HCT116 (cell line): ENCODE data around the gene NCAPH2.

ENCODE experiments used
- CBX3 ChIP-seq: IDR thresholded peaks from 2 replicates; pipeline ENCODE4 v1.6.1; 2012; ENCODE audit warnings: low read depth
- EGR1 ChIP-seq: IDR thresholded peaks from 2 replicates; pipeline ENCODE4 v1.6.1; 2012; ENCODE audit warnings: low read depth
- EZH2 ChIP-seq: fragments of 200-600 bp; sonication (generic); IDR thresholded peaks from 2 replicates; pipeline ENCODE4 v1.6.1; 2017; ENCODE audit warnings: antibody characterized with exemption, mixed run types
- EZH2phosphoT487 ChIP-seq: fragments of 200-600 bp; IDR thresholded peaks from 2 replicates; pipeline ENCODE4 v1.6.1; 2018; ENCODE audit warnings: antibody characterized with exemption, borderline replicate concordance
- JUND ChIP-seq: IDR thresholded peaks from 2 replicates; pipeline ENCODE4 v1.6.1; 2012
- POLR2AphosphoS5 ChIP-seq: IDR thresholded peaks from 2 replicates; pipeline ENCODE4 v1.6.1; 2011; ENCODE audit warnings: mild to moderate bottlenecking, low read depth, low read length, moderate library complexity
- RAD21 ChIP-seq: IDR thresholded peaks from 2 replicates; pipeline ENCODE4 v1.6.1; 2012; ENCODE audit warnings: low read depth, mild to moderate bottlenecking
- ZNF274 ChIP-seq: fragments of 200-500 bp; sonication (Bioruptor generic); IDR thresholded peaks from 2 replicates; pipeline ENCODE4 v1.6.1; 2014; ENCODE audit warnings: mild to moderate bottlenecking, low read depth, low read length, inconsistent platforms
- TF ChIP-seq, protein P1 (sequence below), 3 experiments: fragments of 200-600 bp in 1 of 3; sonication (generic) in 1 of 3; IDR thresholded peaks in 2 of 3; conservative IDR thresholded peaks in 1 of 3; 2 replicates each; pipeline ENCODE4 v1.5.1; 2012 to 2017; ENCODE audit warnings: low read depth in 2 of 3, low read length in 2 of 3, antibody characterized with exemption in 1 of 3, borderline replicate concordance in 1 of 3, control low read depth in 1 of 3, mild to moderate bottlenecking in 1 of 3, mixed read lengths in 1 of 3, mixed run types in 1 of 3, moderate library complexity in 1 of 3; ENCODE audit not compliant: insufficient read depth in 1 of 3

DNA sequence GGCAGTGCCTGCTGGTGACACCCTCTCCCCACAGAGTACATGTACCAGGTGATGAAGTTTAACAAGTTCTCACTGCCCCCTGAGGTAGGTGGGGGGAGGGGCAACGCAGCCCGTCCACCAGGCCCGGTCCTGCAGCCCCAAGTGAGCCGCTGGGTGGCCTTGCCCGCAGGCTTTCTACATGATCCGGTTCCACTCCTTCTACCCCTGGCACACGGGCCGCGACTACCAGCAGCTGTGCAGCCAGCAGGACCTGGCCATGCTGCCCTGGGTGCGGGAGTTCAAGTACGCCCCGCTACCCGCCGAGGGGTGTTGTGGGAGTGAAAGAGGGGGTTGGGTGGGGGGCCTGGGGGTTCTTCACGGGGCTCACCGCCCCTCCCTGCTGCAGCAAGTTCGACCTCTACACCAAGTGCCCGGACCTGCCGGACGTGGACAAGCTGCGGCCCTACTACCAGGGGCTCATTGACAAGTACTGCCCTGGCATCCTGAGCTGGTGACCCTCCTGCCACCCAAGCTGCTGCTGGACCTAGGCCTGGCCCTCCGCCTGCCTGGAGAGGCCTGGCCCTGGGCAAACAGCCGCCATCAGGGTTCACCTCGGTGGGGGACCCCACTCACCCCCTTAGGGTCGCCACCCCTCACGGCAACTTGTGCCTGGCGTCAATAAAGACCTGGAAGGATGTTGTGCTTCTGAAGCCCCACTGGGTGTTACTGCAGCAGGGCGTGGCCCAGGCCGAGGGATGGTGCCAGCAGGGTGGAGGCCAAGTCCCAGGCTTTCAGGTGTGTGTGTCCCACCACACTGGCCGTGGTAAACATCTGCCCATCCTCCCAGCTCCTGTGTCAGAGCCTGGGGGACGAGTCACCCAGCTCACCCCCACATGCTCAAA is 18.4 kb upstream of the NCAPH2 start:
- TF ChIP-seq CBX3 (no peak), POLR2AphosphoS5 (no peak), EZH2phosphoT487 (no peak), EZH2 (no peak), JUND (no peak), RAD21 (no peak), ZNF274 (no peak), EGR1 (no peak)
- TF ChIP-seq, protein P1, sequence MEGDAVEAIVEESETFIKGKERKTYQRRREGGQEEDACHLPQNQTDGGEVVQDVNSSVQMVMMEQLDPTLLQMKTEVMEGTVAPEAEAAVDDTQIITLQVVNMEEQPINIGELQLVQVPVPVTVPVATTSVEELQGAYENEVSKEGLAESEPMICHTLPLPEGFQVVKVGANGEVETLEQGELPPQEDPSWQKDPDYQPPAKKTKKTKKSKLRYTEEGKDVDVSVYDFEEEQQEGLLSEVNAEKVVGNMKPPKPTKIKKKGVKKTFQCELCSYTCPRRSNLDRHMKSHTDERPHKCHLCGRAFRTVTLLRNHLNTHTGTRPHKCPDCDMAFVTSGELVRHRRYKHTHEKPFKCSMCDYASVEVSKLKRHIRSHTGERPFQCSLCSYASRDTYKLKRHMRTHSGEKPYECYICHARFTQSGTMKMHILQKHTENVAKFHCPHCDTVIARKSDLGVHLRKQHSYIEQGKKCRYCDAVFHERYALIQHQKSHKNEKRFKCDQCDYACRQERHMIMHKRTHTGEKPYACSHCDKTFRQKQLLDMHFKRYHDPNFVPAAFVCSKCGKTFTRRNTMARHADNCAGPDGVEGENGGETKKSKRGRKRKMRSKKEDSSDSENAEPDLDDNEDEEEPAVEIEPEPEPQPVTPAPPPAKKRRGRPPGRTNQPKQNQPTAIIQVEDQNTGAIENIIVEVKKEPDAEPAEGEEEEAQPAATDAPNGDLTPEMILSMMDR (IDR thresholded peaks at IDR 0.05 in 2 of 3, conservative IDR thresholded peaks at IDR 0.05 in 1 of 3; ENCODE audit: borderline replicate concordance in 1 of 3, insufficient read depth in 1 of 3, low read depth in 2 of 3, low read length in 2 of 3): no peak
